Sigmoid colon (tissue), 4 donors: Measurements from ENCODE around the gene TMEM204.

Experiments
- EP300 ChIP-seq, 4 donors: sonication (generic); formaldehyde crosslinking; IDR thresholded peaks; one replicate each; pipeline ENCODE4 v1.6.1; 2017; ENCODE audit warnings: antibody characterized with exemption in 4 of 4
- POLR2A ChIP-seq, 2 donors: fragments of 450-650 bp; IDR thresholded peaks; one replicate each; pipeline ENCODE4 v1.6.1; 2016; ENCODE audit warnings: antibody characterized with exemption in 2 of 2, mild to moderate bottlenecking in 2 of 2, moderate library complexity in 2 of 2

DNA sequence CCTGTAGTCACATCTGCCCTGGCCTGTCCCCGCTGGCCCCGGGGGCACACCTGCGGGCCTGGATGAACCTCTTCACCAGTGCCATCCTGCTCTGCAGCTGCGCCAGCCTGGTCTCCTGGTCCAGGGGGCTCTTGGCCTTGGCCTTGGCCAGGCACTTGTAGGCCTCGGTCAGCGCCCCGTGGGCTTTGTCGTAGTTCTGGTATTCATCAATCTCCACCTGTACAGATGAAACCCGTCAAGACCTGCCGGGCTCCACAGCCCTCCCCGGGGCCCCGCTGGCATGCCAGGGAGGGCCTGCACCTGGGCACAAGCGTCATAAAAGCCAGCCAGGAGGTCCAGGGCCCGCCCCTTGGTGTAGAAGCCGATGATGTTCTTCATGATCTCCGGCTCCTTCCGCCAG is 13.6 kb upstream of the TMEM204 start:
- no peak for TF ChIP-seq EP300 (IDR thresholded peaks at IDR 0.05)
- no peak for TF ChIP-seq POLR2A (IDR thresholded peaks at IDR 0.05)
